Measurements from ENCODE around the gene MRPL40.
A peak's percentile ranks its signal among the peaks of the same experiment; 100 is the strongest.
"Not testable (repeated sequence)": the region's sequence is repeated elsewhere in the genome, so short reads cannot be mapped to it uniquely, and the experiment has no call there.

The MRPL40 gene

GRCh38 chr22:19442166-19442565 lies 9.8 kb downstream of the MRPL40 start:
- DNase-seq = no peak

GRCh38 chr22:19443544-19444211 lies 11.3 kb downstream of the MRPL40 start:
- no peak for DNase-seq

GRCh38 chr22:19445279-19445982 lies 13.1 kb downstream of the MRPL40 start:
- DNase-seq = not testable (repeated sequence)

DNA sequence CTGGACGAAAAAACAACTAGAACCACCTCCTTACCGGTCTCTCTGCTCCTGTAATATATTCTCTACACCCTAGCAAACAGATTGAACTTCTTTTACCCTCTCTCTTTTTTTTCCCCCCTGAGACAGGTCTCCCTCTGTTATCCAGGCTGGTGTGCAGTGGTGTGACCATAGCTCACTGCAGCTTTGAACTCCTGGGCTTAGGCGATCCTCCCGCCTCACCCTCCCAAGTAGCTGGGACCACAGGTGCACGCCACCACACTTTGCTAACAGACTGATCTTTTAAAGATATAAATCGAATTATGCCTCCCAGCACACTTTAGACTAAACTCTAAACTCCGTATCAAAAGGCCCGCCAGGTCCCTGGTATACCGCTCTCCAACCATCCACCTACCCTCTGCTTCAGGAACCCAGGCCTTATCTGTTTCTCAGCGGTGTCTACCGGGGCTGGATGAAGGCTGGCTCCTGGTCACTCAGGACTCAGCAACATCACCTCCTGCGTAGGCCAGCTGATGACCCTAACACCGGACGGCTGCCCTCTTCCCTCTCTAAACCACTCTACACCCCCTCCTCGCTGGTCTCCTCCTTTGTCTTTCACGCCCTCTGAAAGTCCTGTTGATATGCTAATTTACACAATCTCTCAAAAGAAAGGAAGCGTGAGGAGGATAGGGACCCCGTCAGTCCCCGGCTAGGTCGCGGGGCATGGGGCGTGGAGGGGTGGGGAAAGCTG lies 14.4 kb downstream of the MRPL40 start:
- no peak for DNase-seq

DNA sequence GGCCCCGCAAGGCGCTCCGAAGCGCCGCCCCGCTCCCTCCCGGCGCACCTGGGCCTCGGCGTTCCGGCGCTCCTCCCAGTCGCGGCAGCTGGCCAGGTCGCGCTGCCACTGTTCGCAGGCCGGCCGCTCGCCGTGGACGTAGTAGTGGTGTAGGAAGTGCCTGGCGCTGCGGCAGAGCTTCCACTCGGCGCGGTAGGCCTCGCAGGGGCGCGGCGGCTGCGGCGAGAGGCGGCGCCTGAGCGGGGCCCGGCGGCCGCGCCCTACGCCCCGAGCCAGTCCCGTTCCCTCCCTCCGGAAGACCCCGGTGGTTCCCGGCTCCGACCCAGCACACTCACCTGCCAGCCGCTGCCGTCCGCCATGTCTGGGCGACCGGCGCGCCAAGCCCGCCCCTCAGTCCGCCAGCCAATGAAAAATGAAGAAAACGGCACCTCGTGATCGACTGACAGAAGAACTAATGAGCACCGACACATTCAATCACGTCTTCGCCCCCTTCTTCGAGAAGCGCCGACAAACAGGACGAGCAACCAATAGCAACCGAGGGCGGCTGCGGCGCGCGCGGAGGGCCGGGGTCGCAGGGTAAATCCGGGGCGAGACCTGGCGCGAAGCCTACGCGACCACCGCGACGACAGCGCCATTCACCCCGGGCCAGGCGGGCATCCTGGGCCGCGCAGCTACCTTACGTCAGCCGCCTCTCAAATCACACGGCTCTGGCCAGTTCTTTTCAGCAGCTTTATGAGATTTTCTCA lies 15.2 kb downstream of the MRPL40 start, which contains the start of gene C22orf39:
Gene C22orf39 (minus strand): TSS at position 382 of the 746 bp plus-strand sequence. CDS start 23 bp downstream, at position 359.
- peak; percentile 89 for DNase-seq

GRCh38 chr22:19448076-19448607 lies 15.8 kb downstream of the MRPL40 start:
- DNase-seq = no peak

GRCh38 chr22:19448739-19449421 lies 16.5 kb downstream of the MRPL40 start:
- DNase-seq = peak; percentile 58

DNA sequence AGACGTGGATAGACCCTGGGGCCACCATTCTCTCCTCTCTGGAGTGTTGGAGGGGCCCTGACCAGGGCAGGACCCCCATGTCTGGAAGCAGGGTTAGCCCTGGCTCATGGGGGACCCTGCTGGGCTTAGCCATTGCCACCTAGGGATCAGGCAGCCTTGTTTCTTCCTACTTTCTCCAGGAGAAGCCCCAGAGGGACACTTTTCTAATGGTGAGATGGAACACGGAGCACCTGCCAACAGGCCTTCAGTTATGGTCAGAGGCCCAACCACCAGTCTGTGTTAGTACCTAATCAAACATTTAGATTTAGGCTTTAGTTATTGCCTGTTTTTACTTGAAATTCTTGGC lies 17.1 kb downstream of the MRPL40 start:
- no peak for DNase-seq

- DNase-seq = no peak
Observed at GRCh38 chr22:19450363-19451175, 18.2 kb downstream of the MRPL40 start.

- no peak for DNase-seq
Observed at GRCh38 chr22:19451570-19451969, 19.2 kb downstream of the MRPL40 start.

GRCh38 chr22:19453718-19454117 lies 21.4 kb downstream of the MRPL40 start:
- no peak for DNase-seq

DNA sequence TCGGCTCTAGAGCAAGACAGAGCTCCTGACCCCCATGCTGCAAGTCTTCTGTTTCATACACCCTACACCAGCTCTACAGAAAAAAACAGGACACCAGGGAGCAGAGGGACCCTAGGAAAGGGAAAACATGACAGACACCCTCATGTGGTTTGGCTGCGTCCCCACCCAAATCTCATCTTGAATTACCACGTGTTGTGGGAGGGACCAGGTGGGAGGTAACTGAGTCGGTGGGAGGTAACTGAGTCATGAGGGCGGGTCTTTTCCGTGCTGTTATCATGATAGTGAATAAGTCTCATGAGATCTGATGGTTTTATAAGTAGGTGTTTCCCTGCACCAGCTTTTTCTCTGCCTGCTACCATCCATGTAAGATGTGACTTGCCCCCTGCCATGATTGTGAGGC lies 21.8 kb downstream of the MRPL40 start:
- DNase-seq = no peak

GRCh38 chr22:19455033-19455432 lies 22.7 kb downstream of the MRPL40 start:
- DNase-seq = no peak

GRCh38 chr22:19455585-19456370 lies 23.4 kb downstream of the MRPL40 start:
- DNase-seq = no peak

DNA sequence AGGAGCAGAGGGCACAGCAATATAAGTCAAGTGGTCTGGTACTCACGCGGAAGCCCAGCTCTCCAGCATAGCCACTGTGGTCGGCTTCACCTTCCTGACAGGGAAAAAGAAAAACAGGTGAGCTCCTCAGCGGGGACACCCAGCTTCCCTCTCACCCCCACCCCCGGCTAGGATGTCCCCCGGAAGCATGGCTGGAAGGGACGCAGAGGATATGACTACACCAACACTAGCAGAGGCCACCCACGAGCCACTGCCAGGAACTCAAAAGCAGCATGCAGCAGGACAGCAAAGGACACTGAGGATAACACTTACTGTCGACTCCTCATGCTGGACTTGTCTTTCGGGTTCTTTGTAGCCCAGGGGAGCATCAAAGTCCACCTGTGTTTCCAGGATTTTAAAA lies 24.2 kb downstream of the MRPL40 start:
- DNase-seq = no peak

DNA sequence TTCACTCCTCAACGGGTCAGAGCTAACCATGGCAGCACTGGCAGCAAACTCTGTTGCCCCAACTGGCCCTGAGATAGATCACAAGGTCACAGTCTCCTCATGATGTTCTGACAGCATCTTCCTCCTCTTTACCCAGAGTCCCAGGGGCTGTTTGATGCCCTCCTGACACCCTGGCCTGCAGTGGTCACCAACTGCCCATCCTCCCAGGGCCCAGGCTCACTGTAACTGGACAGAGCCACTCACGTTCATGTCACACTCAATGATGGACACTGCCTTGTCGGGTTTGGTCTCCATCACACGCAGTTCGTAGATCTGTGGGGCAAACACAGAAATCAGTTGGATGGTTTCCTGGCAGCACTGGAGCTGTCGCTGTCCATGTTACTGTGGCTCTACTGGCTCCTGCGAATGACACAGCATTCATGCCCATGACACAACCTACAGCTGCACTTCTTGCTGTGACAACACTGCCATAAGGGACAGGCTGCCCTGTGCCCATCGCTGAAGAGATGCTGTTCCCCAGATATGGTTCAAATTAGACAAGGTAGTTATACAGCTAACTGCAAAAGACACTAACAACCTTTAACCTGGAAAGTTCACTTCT lies 25.6 kb downstream of the MRPL40 start:
- DNase-seq = no peak

GRCh38 chr22:19460036-19460435 lies 27.7 kb downstream of the MRPL40 start:
- no peak for DNase-seq

DNA sequence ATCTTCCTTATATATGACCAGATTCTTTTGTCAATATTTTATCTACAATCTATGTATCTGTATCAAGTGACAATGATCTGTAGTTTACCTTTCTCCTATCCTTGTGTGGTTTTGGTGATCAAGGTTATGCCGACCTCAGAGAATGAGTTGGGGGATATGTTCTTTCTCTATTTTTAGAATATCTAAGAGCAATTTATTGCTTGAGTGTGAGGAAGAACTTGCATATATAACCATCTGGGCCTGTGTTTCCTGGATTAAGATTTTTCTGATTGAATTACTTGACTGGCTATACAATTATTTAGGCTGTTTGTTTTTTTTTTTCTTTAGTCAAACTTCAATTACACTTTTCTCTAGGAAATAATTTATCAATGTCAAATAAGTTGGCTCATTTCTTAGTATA lies 29.2 kb downstream of the MRPL40 start:
- DNase-seq = no peak

DNA sequence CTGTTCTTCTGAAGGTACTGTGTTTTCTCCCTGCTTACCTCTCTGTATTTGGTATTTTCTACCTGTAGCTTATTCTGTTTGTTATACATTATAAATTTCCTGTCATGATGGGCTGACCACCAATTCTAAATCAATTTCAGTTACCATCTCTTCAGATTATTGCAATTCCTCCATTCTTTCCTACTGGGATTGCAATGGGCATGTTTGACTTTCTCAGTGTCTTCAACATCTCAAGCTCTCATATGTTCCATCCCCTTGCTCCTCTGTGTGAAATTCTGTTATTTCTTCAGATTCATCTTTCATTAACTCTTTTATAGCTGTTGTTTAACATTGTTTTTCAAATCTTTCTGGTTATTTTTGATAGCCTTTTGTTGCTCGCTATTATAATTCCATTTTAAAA lies 30.7 kb downstream of the MRPL40 start:
- no peak for DNase-seq

Data from stimulated activated CD4-positive, alpha-beta T cell treated with anti-CD3 and anti-CD28 coated beads, Interleukin-4, amount 100 ng/mL, for 24 hours (primary cell).